ENCODE results near the gene MAP2K4.

DNA sequence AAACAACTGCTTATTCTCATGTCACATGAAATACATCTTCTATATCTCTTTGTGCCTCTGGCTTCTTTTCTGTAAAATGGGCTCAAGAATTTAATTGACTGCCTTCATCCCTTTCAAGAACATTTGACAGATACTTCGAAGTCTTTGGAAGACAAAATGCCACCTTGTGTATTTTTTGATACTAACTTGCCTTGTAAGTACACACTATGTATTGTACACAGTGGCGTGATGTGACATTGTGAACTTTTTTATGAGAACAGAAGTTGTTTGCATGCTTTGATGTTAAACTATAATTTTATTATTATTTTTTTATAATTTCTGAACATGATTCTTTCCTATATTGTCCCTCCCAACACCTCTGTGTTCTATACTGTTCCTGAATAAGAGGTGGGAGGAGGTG lies 73.7 kb downstream of the MAP2K4 start:
- TF ChIP-seq TAF15 (IDR thresholded peaks at IDR 0.05; ENCODE audit: low read depth, low read length, poor library complexity, severe bottlenecking): no peak
- TF ChIP-seq, protein P1, sequence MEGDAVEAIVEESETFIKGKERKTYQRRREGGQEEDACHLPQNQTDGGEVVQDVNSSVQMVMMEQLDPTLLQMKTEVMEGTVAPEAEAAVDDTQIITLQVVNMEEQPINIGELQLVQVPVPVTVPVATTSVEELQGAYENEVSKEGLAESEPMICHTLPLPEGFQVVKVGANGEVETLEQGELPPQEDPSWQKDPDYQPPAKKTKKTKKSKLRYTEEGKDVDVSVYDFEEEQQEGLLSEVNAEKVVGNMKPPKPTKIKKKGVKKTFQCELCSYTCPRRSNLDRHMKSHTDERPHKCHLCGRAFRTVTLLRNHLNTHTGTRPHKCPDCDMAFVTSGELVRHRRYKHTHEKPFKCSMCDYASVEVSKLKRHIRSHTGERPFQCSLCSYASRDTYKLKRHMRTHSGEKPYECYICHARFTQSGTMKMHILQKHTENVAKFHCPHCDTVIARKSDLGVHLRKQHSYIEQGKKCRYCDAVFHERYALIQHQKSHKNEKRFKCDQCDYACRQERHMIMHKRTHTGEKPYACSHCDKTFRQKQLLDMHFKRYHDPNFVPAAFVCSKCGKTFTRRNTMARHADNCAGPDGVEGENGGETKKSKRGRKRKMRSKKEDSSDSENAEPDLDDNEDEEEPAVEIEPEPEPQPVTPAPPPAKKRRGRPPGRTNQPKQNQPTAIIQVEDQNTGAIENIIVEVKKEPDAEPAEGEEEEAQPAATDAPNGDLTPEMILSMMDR (CRISPR knock-in tag; IDR thresholded peaks at IDR 0.05): no peak
- TF ChIP-seq, protein P2, sequence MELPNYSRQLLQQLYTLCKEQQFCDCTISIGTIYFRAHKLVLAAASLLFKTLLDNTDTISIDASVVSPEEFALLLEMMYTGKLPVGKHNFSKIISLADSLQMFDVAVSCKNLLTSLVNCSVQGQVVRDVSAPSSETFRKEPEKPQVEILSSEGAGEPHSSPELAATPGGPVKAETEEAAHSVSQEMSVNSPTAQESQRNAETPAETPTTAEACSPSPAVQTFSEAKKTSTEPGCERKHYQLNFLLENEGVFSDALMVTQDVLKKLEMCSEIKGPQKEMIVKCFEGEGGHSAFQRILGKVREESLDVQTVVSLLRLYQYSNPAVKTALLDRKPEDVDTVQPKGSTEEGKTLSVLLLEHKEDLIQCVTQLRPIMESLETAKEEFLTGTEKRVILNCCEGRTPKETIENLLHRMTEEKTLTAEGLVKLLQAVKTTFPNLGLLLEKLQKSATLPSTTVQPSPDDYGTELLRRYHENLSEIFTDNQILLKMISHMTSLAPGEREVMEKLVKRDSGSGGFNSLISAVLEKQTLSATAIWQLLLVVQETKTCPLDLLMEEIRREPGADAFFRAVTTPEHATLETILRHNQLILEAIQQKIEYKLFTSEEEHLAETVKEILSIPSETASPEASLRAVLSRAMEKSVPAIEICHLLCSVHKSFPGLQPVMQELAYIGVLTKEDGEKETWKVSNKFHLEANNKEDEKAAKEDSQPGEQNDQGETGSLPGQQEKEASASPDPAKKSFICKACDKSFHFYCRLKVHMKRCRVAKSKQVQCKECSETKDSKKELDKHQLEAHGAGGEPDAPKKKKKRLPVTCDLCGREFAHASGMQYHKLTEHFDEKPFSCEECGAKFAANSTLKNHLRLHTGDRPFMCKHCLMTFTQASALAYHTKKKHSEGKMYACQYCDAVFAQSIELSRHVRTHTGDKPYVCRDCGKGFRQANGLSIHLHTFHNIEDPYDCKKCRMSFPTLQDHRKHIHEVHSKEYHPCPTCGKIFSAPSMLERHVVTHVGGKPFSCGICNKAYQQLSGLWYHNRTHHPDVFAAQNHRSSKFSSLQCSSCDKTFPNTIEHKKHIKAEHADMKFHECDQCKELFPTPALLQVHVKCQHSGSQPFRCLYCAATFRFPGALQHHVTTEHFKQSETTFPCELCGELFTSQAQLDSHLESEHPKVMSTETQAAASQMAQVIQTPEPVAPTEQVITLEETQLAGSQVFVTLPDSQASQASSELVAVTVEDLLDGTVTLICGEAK (IDR thresholded peaks at IDR 0.05): no peak
- TF ChIP-seq, protein P2 (CRISPR knock-in tag; IDR thresholded peaks at IDR 0.05): no peak
- TF ChIP-seq MAFF (IDR thresholded peaks at IDR 0.05; ENCODE audit: low read depth, low read length): no peak
- TF ChIP-seq, protein P3, sequence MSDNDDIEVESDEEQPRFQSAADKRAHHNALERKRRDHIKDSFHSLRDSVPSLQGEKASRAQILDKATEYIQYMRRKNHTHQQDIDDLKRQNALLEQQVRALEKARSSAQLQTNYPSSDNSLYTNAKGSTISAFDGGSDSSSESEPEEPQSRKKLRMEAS (IDR thresholded peaks at IDR 0.05): no peak
